CD4-positive, alpha-beta T cell (primary cell): ENCODE data around the gene STPG2. TPM values are rescaled to one million over a fixed set of nuclear protein-coding genes. Genes with fewer than 3 reads are reported as not detected.

ENCODE experiments used
- ATAC-seq: fragments of 200-7000 bp; cut with Tn5 transposase; one replicate; pipeline ENCODE4 v1.10.0; 2022; ENCODE audit warnings: mild to moderate bottlenecking; ENCODE audit not compliant: poor library complexity
- CTCF ChIA-PET: fragments of 350-600 bp; sonication (Branson Sonifier 250); formaldehyde crosslinking; loops from one replicate; lab custom pipeline; 2021; ENCODE audit warnings: antibody characterized with exemption, inconsistent platforms; lab: Charles Lee
- POLR2A ChIA-PET: fragments of 350-600 bp; sonication (Branson Sonifier 250); formaldehyde crosslinking; loops from one replicate; lab custom pipeline; 2021; ENCODE audit warnings: antibody characterized with exemption, inconsistent platforms; lab: Charles Lee
- DNase-seq, 14 experiments: peaks; one replicate each; pipeline ENCODE4 v3.0.0-alpha.2; 2013 to 2020; ENCODE audit warnings: mixed read lengths in 2 of 14
- H3K27ac ChIP-seq, 2 donors: one replicate each; pipeline versions ENCODE4 v1.5.1 to v1.7.0; 2013; ENCODE audit warnings: low read length in 2 of 2, low read depth in 1 of 2, mild to moderate bottlenecking in 1 of 2
- H3K27me3 ChIP-seq, 2 experiments: 1 replicate in 1 of 2; 2 replicates in 1 of 2; pipeline versions ENCODE4 v1.6.1 to v1.7.0; 2013; ENCODE audit warnings: low read length in 2 of 2, control low read depth in 1 of 2, mild to moderate bottlenecking in 1 of 2, moderate library complexity in 1 of 2; ENCODE audit not compliant: insufficient read depth in 2 of 2, control insufficient read depth in 1 of 2
- H3K36me3 ChIP-seq: one replicate; pipeline ENCODE4 v1.6.1; 2013; ENCODE audit warnings: low read length, control low read depth; ENCODE audit not compliant: insufficient read depth
- H3K4me1 ChIP-seq: one replicate; pipeline ENCODE4 v1.6.1; 2013; ENCODE audit warnings: low read length, control low read depth; ENCODE audit not compliant: insufficient read depth
- H3K4me3 ChIP-seq: one replicate; pipeline ENCODE4 v1.5.1; 2013; ENCODE audit warnings: mild to moderate bottlenecking, low read length, moderate library complexity
- H3K9me3 ChIP-seq, 2 experiments: 1 replicate in 1 of 2; 2 replicates in 1 of 2; pipeline versions ENCODE4 v1.6.1 to v1.7.0; 2013; ENCODE audit warnings: low read length in 2 of 2, mild to moderate bottlenecking in 2 of 2, control low read depth in 1 of 2, moderate library complexity in 1 of 2; ENCODE audit not compliant: control insufficient read depth in 1 of 2, insufficient read depth in 1 of 2
- H3K27ac Mint-ChIP-seq: one replicate; pipeline ENCODE4 v1.8.0; 2020; ENCODE audit warnings: mixed read lengths
- H3K27me3 Mint-ChIP-seq: one replicate; pipeline ENCODE4 v1.8.0; 2021; ENCODE audit warnings: mixed read lengths
- H3K36me3 Mint-ChIP-seq: one replicate; pipeline ENCODE4 v1.8.0; 2021; ENCODE audit warnings: low read depth, mixed read lengths
- H3K4me1 Mint-ChIP-seq: one replicate; pipeline ENCODE4 v1.8.0; 2021; ENCODE audit warnings: low read depth, mixed read lengths
- H3K4me3 Mint-ChIP-seq: one replicate; pipeline ENCODE4 v1.8.0; 2020; ENCODE audit warnings: mild to moderate bottlenecking, mixed read lengths
- H3K9me3 Mint-ChIP-seq: one replicate; pipeline ENCODE4 v1.8.0; 2020; ENCODE audit warnings: mixed read lengths
- intact Hi-C, 2 experiments: fragments of 100-400 bp; cut with DNase I in 1 of 2; cut with micrococcal nuclease in 1 of 2; formaldehyde crosslinking; loops; one replicate each; pipeline versions ENCODE4 v1.15.1 to v1.9.0; 2023 to 2025; cut with DNase I, micrococcal nuclease
- total RNA-seq, 174 experiments: library from RNA in 2 of 174; stranded (reverse) in 2 of 174; gene quantifications; one replicate each; pipeline ENCODE4 v1.2.3 and lab custom pipeline; 2021 to 2026
- TF ChIP-seq, protein P1 (sequence below): fragments of 200-600 bp; IDR thresholded peaks from one replicate; pipeline ENCODE4 v1.8.0; 2022; ENCODE audit warnings: antibody characterized with exemption, mild to moderate bottlenecking

The STPG2 gene
- total RNA-seq, 2 experiments from 2014 or later = 0.22 to 0.28 TPM

- Mint-ChIP-seq H3K36me3 (no peaks in the 10 kb centered on the region), H3K27me3 (no peaks in the 10 kb centered on the region), H3K9me3 (peaks cover 8% of the 10 kb centered on the region), H3K27ac (no peak overlapping the region), H3K4me1 (no peaks in the 10 kb centered on the region), H3K4me3 (no peak overlapping the region)
- POLR2A ChIA-PET = no interaction called here
- TF ChIP-seq, protein P1, sequence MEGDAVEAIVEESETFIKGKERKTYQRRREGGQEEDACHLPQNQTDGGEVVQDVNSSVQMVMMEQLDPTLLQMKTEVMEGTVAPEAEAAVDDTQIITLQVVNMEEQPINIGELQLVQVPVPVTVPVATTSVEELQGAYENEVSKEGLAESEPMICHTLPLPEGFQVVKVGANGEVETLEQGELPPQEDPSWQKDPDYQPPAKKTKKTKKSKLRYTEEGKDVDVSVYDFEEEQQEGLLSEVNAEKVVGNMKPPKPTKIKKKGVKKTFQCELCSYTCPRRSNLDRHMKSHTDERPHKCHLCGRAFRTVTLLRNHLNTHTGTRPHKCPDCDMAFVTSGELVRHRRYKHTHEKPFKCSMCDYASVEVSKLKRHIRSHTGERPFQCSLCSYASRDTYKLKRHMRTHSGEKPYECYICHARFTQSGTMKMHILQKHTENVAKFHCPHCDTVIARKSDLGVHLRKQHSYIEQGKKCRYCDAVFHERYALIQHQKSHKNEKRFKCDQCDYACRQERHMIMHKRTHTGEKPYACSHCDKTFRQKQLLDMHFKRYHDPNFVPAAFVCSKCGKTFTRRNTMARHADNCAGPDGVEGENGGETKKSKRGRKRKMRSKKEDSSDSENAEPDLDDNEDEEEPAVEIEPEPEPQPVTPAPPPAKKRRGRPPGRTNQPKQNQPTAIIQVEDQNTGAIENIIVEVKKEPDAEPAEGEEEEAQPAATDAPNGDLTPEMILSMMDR = no peak
- no peaks in the 10 kb centered on the region for H3K9me3 ChIP-seq
- no peaks in the 10 kb centered on the region for H3K27me3 ChIP-seq
- intact Hi-C loops = no loop called here
- ATAC-seq (no peak), DNase-seq (no peak)
- H3K4me1 ChIP-seq = no peaks in the 10 kb centered on the region
- CTCF ChIA-PET = no interaction called here
- no peak overlapping the region for H3K4me3 ChIP-seq
- H3K36me3 ChIP-seq = no peaks in the 10 kb centered on the region
- no peak overlapping the region for H3K27ac ChIP-seq
These were observed 142.3 kb downstream of the STPG2 start for GRCh38 chr4:98000940-98001339.

GRCh38 chr4:97998203-97998602 is 145.1 kb downstream of the STPG2 start:
- H3K36me3 Mint-ChIP-seq = no peaks in the 10 kb centered on the region

GRCh38 chr4:97994765-97995465 is 148.4 kb downstream of the STPG2 start:
- Histone ChIP-seq H3K27me3 (no peaks in the 10 kb centered on the region), H3K27ac (no peak overlapping the region), H3K4me1 (no peaks in the 10 kb centered on the region), H3K4me3 (no peak overlapping the region), H3K36me3 (no peaks in the 10 kb centered on the region), H3K9me3 (peaks cover 0 to 4% of the 10 kb centered on the region in 2 experiments)
- POLR2A ChIA-PET = no interaction called here
- Mint-ChIP-seq H3K27me3 (no peaks in the 10 kb centered on the region), H3K4me1 (no peaks in the 10 kb centered on the region), H3K9me3 (peaks cover 17% of the 10 kb centered on the region), H3K27ac (no peak overlapping the region), H3K36me3 (no peaks in the 10 kb centered on the region), H3K4me3 (no peak overlapping the region)
- ATAC-seq (no peak), DNase-seq (no peak)
- CTCF ChIA-PET = no interaction called here
- intact Hi-C loops = no loop called here
- TF ChIP-seq, protein P1 = no peak

More at GRCh38 chr4:97998203-97998602, 145.1 kb downstream of the STPG2 start:
- Histone ChIP-seq H3K9me3 (peaks cover 0 to 4% of the 10 kb centered on the region in 2 experiments), H3K27me3 (no peaks in the 10 kb centered on the region), H3K4me3 (no peak overlapping the region), H3K36me3 (no peaks in the 10 kb centered on the region), H3K4me1 (no peaks in the 10 kb centered on the region), H3K27ac (no peak overlapping the region)
- Mint-ChIP-seq H3K4me1 (no peaks in the 10 kb centered on the region), H3K9me3 (peaks cover 14% of the 10 kb centered on the region), H3K4me3 (no peak overlapping the region), H3K27ac (no peak overlapping the region), H3K27me3 (no peaks in the 10 kb centered on the region)
- DNase-seq = no peak
- ATAC-seq = no peak
- ChIA-PET CTCF (no interaction called here), POLR2A (no interaction called here)
- intact Hi-C loops = no loop called here
- TF ChIP-seq, protein P1 = no peak
